Keratinocyte (primary cell): ENCODE data around the gene ARHGEF2. TPM values are rescaled to one million over a fixed set of nuclear protein-coding genes. Genes with fewer than 3 reads are reported as not detected.

Experiments used
- DNase-seq: peaks from one replicate; pipeline ENCODE4 v3.0.0-alpha.2; 2011; ENCODE audit warnings: low read depth, missing footprints, low spot score
- FAIRE-seq: peaks from 2 replicates; lab custom pipeline; 2011; peaks lifted over from hg19 to GRCh38; lab: Jason Lieb, UNC
- H2AFZ ChIP-seq: 2 replicates; pipeline ENCODE4 v1.6.0; 2012; ENCODE audit warnings: low read length, control low read depth, inconsistent platforms; ENCODE audit not compliant: control insufficient read depth
- H3K27ac ChIP-seq: 2 replicates; pipeline ENCODE4 v1.5.1; 2011; ENCODE audit warnings: low read length; ENCODE audit not compliant: control insufficient read depth, insufficient read depth
- H3K27me3 ChIP-seq: 3 replicates; pipeline ENCODE4 v1.6.0; 2011; ENCODE audit warnings: low read length; ENCODE audit not compliant: control insufficient read depth, insufficient read depth; ENCODE audit errors: extremely low read depth
- H3K36me3 ChIP-seq, 2 experiments: 2 replicates in 1 of 2; 3 replicates in 1 of 2; pipeline ENCODE4 v1.5.1; 2011; ENCODE audit warnings: low read length in 2 of 2, mild to moderate bottlenecking in 1 of 2; ENCODE audit not compliant: control insufficient read depth in 2 of 2, insufficient read depth in 2 of 2; ENCODE audit errors: extremely low read depth in 1 of 2
- H3K4me1 ChIP-seq: 3 replicates; pipeline ENCODE4 v1.5.1; 2011; ENCODE audit warnings: low read length; ENCODE audit not compliant: control insufficient read depth, insufficient read depth; ENCODE audit errors: extremely low read depth
- H3K4me2 ChIP-seq: 3 replicates; pipeline ENCODE4 v1.6.0; 2011; ENCODE audit warnings: low read depth, low read length; ENCODE audit not compliant: control insufficient read depth, insufficient read depth; ENCODE audit errors: extremely low read depth
- H3K4me3 ChIP-seq, 3 experiments: fragments of 200-600 bp in 1 of 3; sonication (generic) in 1 of 3; 2 replicates in 2 of 3; 3 replicates in 1 of 3; pipeline ENCODE4 v1.5.1; 2011 to 2016; ENCODE audit warnings: low read length in 3 of 3, mild to moderate bottlenecking in 3 of 3, control low read depth in 2 of 3, inconsistent platforms in 1 of 3, low read depth in 1 of 3, mixed read lengths in 1 of 3, mixed run types in 1 of 3, moderate library complexity in 1 of 3; ENCODE audit not compliant: control insufficient read depth in 2 of 3, insufficient read depth in 2 of 3; ENCODE audit errors: extremely low read depth in 1 of 3
- H3K79me2 ChIP-seq: 2 replicates; pipeline ENCODE4 v1.6.0; 2012; ENCODE audit warnings: low read length; ENCODE audit not compliant: control insufficient read depth, insufficient read depth
- H3K9ac ChIP-seq: 3 replicates; pipeline ENCODE4 v1.6.0; 2011; ENCODE audit warnings: low read length; ENCODE audit not compliant: control insufficient read depth, insufficient read depth; ENCODE audit errors: extremely low read depth
- H3K9me1 ChIP-seq: 3 replicates; pipeline ENCODE4 v1.6.0; 2011; ENCODE audit warnings: low read length; ENCODE audit not compliant: control insufficient read depth, insufficient read depth; ENCODE audit errors: extremely low read depth
- H3K9me3 ChIP-seq: 2 replicates; pipeline ENCODE4 v1.5.1; 2012; ENCODE audit warnings: low read depth, low read length; ENCODE audit not compliant: control insufficient read depth
- H4K20me1 ChIP-seq: 3 replicates; pipeline ENCODE4 v1.6.0; 2011; ENCODE audit warnings: low read length; ENCODE audit not compliant: control insufficient read depth, insufficient read depth; ENCODE audit errors: extremely low read depth
- EZH2 ChIP-seq: IDR thresholded peaks from one replicate; pipeline ENCODE4 v1.6.1; 2012; ENCODE audit warnings: inconsistent platforms, mild to moderate bottlenecking, low read length, moderate library complexity
- dilution Hi-C: fragments of 300-500 bp; cut with MboI; formaldehyde crosslinking; loops from one replicate; pipeline ENCODE4 v1.7.0; 2020; ENCODE audit warnings: low sequenced_read_pairs; ENCODE audit not compliant: extremely low pct_ligation_motif_present
- polyA plus RNA-seq, 5 experiments: library from polyadenylated mRNA; depleted of rRNA in 3 of 5; stranded (reverse) in 3 of 5; stranded (forward) in 1 of 5; unstranded in 1 of 5; fragments of >200 nt; gene quantifications; 1 replicate in 1 of 5; 2 replicates in 3 of 5; 3 replicates in 1 of 5; pipeline versions ENCODE4 v1.2.1 to v1.2.3, GENCODE V29; 2011 to 2012; ENCODE audit warnings: missing spikeins in 2 of 5, low read depth in 1 of 5, low replicate concordance in 1 of 5
- TF ChIP-seq, protein P1 (sequence below), 3 experiments: IDR thresholded peaks in 1 of 3; conservative IDR thresholded peaks in 1 of 3; optimal IDR thresholded peaks in 1 of 3; 2 replicates in 2 of 3; 3 replicates in 1 of 3; pipeline versions ENCODE3 to v1.5.1; 2011; ENCODE audit warnings: low read length in 3 of 3, mild to moderate bottlenecking in 3 of 3, moderate library complexity in 2 of 3, control low read depth in 1 of 3, inconsistent platforms in 1 of 3; ENCODE audit not compliant: insufficient read depth in 2 of 3; ENCODE audit errors: extremely low read depth in 1 of 3

The ARHGEF2 gene
- polyA plus RNA-seq, 1 donor (not counting 4 experiments of a cell fraction or from before 2014, with no cell fraction given), result 38.7 TPM

DNA sequence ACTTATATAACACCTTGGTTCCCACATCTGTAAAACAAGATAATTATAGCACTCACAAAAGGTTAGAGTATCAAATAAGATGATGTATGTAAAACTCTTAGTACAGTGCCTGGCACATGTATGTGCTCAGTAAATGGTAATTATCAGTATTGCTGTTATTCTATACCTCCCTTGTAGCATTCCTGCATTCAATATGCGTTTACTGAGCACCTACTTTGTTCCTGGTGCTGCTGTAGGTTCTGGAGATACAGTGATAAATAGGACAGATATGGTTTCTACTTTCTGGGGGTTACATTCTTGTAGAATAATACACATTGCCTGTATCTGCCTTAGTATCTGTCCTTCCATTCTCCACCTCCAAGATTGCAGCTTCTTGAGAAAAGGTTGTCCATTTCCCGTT, 43.6 kb upstream of the ARHGEF2 start:
- dilution Hi-C loops, result no loop called here
- Histone ChIP-seq H3K9ac (no peak overlapping the region), H3K9me1 (no peaks in the 10 kb centered on the region), H3K9me3 (no peaks in the 10 kb centered on the region), H3K4me1 (peaks cover 4% of the 10 kb centered on the region), H3K4me3 (no peak overlapping the region), H3K79me2 (peaks cover 21% of the 10 kb centered on the region), H3K36me3 (peaks cover 2 to 10% of the 10 kb centered on the region in 2 experiments), H4K20me1 (no peaks in the 10 kb centered on the region), H3K27ac (no peak overlapping the region), H2AFZ (no peak overlapping the region), H3K27me3 (peaks cover 4% of the 10 kb centered on the region), H3K4me2 (no peak overlapping the region)
- no peak for DNase-seq
- TF ChIP-seq EZH2, result no peak
- TF ChIP-seq, protein P1, sequence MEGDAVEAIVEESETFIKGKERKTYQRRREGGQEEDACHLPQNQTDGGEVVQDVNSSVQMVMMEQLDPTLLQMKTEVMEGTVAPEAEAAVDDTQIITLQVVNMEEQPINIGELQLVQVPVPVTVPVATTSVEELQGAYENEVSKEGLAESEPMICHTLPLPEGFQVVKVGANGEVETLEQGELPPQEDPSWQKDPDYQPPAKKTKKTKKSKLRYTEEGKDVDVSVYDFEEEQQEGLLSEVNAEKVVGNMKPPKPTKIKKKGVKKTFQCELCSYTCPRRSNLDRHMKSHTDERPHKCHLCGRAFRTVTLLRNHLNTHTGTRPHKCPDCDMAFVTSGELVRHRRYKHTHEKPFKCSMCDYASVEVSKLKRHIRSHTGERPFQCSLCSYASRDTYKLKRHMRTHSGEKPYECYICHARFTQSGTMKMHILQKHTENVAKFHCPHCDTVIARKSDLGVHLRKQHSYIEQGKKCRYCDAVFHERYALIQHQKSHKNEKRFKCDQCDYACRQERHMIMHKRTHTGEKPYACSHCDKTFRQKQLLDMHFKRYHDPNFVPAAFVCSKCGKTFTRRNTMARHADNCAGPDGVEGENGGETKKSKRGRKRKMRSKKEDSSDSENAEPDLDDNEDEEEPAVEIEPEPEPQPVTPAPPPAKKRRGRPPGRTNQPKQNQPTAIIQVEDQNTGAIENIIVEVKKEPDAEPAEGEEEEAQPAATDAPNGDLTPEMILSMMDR (optimal IDR thresholded peaks at IDR 0.05 in 1 of 3, IDR thresholded peaks at IDR 0.05 in 1 of 3, conservative IDR thresholded peaks at IDR 0.05 in 1 of 3; ENCODE audit: extremely low read depth in 1 of 3, insufficient read depth in 2 of 3, low read length in 3 of 3), result no peak
- FAIRE-seq, result no peak

DNA sequence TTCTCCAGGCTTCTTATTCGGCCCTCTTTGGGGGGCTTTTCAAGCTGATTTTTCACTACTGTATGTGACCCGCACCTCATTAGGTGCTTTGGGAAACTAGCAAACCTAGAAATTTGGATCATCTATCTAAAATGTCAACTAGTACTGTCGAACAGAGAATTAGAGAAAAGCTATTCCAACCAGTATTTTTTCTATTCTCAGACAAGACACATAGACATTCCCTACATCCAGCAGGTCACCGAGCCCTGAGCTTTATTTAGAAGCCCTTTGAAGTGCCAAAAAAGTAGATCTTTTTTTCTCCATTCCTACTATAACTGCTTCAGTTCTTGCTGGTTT, 42.7 kb upstream of the ARHGEF2 start:
- DNase-seq, result no peak
- Histone ChIP-seq H3K4me3 (peak overlapping the region in 2 of 3 experiments; percentile 70 to 73), H3K4me1 (peaks cover 4% of the 10 kb centered on the region), H4K20me1 (no peaks in the 10 kb centered on the region), H3K79me2 (peaks cover 21% of the 10 kb centered on the region), H3K27ac (no peak overlapping the region), H3K9ac (peak overlapping the region; percentile 80), H3K9me3 (no peaks in the 10 kb centered on the region), H3K4me2 (peak overlapping the region; percentile 48), H3K36me3 (peaks cover 3 to 10% of the 10 kb centered on the region in 2 experiments), H3K27me3 (peaks cover 4% of the 10 kb centered on the region), H2AFZ (peak overlapping the region; percentile 0), H3K9me1 (no peaks in the 10 kb centered on the region)
- dilution Hi-C loops, result no loop called here
- TF ChIP-seq, protein P1 (optimal IDR thresholded peaks at IDR 0.05 in 1 of 3, IDR thresholded peaks at IDR 0.05 in 1 of 3, conservative IDR thresholded peaks at IDR 0.05 in 1 of 3; ENCODE audit: extremely low read depth in 1 of 3, insufficient read depth in 2 of 3, low read length in 3 of 3), result no peak
- TF ChIP-seq EZH2, result no peak
- no peak for FAIRE-seq
